Tibial nerve (tissue), 3 donors: ENCODE results near the gene COL28A1.

ENCODE experiments used
- POLR2A ChIP-seq, 2 donors: fragments of 450-650 bp; IDR thresholded peaks; one replicate each; pipeline ENCODE4 v1.6.1; 2017; ENCODE audit warnings: antibody characterized with exemption in 2 of 2, mild to moderate bottlenecking in 2 of 2, moderate library complexity in 2 of 2
- TF ChIP-seq, protein P1 (sequence below), 5 experiments: fragments of 200-600 bp in 3 of 5; fragments of 450-650 bp in 2 of 5; sonication (generic) in 3 of 5; IDR thresholded peaks; one replicate each; pipeline ENCODE4 v1.5.1; 2016 to 2019; ENCODE audit warnings: antibody characterized with exemption in 5 of 5, mild to moderate bottlenecking in 3 of 5, moderate library complexity in 2 of 5

- no peak for TF ChIP-seq POLR2A (IDR thresholded peaks at IDR 0.05)
- TF ChIP-seq, protein P1, sequence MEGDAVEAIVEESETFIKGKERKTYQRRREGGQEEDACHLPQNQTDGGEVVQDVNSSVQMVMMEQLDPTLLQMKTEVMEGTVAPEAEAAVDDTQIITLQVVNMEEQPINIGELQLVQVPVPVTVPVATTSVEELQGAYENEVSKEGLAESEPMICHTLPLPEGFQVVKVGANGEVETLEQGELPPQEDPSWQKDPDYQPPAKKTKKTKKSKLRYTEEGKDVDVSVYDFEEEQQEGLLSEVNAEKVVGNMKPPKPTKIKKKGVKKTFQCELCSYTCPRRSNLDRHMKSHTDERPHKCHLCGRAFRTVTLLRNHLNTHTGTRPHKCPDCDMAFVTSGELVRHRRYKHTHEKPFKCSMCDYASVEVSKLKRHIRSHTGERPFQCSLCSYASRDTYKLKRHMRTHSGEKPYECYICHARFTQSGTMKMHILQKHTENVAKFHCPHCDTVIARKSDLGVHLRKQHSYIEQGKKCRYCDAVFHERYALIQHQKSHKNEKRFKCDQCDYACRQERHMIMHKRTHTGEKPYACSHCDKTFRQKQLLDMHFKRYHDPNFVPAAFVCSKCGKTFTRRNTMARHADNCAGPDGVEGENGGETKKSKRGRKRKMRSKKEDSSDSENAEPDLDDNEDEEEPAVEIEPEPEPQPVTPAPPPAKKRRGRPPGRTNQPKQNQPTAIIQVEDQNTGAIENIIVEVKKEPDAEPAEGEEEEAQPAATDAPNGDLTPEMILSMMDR (IDR thresholded peaks at IDR 0.05), result no peak
Observed at GRCh38 chr7:7548407-7548806, 12.7 kb upstream of the COL28A1 start.
